Prostate gland (tissue), 2 donors: ENCODE results near the gene ADARB2. TPM values are rescaled to one million over a fixed set of nuclear protein-coding genes. Genes with fewer than 3 reads are reported as not detected.

Experiments
- DNase-seq: peaks from one replicate; pipeline ENCODE4 v3.0.0-alpha.2; 2019; ENCODE audit warnings: low spot score
- H3K27ac ChIP-seq, 2 donors: fragments of 200-600 bp; sonication (generic); 2 replicates each; pipeline ENCODE4 v1.5.1; 2017 to 2019
- H3K27me3 ChIP-seq: fragments of 200-600 bp; sonication (generic); replicated peaks from 2 replicates; pipeline ENCODE4 v1.5.1; 2019; ENCODE audit not compliant: insufficient read depth
- H3K36me3 ChIP-seq, 2 donors: fragments of 200-600 bp; sonication (generic); 1 replicate in 1 of 2; 2 replicates in 1 of 2; pipeline versions ENCODE4 v1.5.1 to v1.8.1; 2017 to 2019
- H3K4me1 ChIP-seq: fragments of 200-600 bp; sonication (generic); replicated peaks from 2 replicates; pipeline ENCODE4 v1.5.1; 2019
- H3K4me3 ChIP-seq, 2 donors: fragments of 200-600 bp; sonication (generic); 2 replicates each; pipeline ENCODE4 v1.5.1; 2017 to 2019
- H3K9me3 ChIP-seq: fragments of 200-600 bp; sonication (generic); 2 replicates; pipeline ENCODE4 v1.5.1; 2017
- POLR2A ChIP-seq: fragments of 450-650 bp; IDR thresholded peaks from one replicate; pipeline ENCODE4 v1.6.1; 2016; ENCODE audit warnings: antibody characterized with exemption, mild to moderate bottlenecking
- POLR2AphosphoS5 ChIP-seq: sonication (generic); formaldehyde crosslinking; IDR thresholded peaks from one replicate; pipeline ENCODE4 v1.6.1; 2017; ENCODE audit warnings: antibody characterized with exemption
- WGBS: methylation state at CpG from one replicate; pipeline ENCODE4 v1.1.5; 2018; 5-methylcytosine and 5-hydroxymethylcytosine counted together
- intact Hi-C: fragments of 100-400 bp; cut with DNase I; formaldehyde crosslinking; loops from one replicate; pipeline ENCODE4 v1.14.2; 2022
- total RNA-seq, 2 donors: library from RNA; depleted of rRNA; stranded (reverse); fragments of >200 nt; gene quantifications; one replicate each; pipeline ENCODE4 v1.1.0, GENCODE V29; 2016
- TF ChIP-seq, protein P1 (sequence below), 4 experiments: fragments of 200-600 bp in 2 of 4; fragments of 450-650 bp in 2 of 4; sonication (generic) in 2 of 4; IDR thresholded peaks; 1 replicate in 3 of 4; 2 replicates in 1 of 4; pipeline ENCODE4 v1.5.1; 2016 to 2019; ENCODE audit warnings: antibody characterized with exemption in 4 of 4, mild to moderate bottlenecking in 2 of 4, moderate library complexity in 2 of 4

ADARB2 gene
- total RNA-seq, 2 donors from 2014 or later: 0.36 to 10.5 TPM

DNA sequence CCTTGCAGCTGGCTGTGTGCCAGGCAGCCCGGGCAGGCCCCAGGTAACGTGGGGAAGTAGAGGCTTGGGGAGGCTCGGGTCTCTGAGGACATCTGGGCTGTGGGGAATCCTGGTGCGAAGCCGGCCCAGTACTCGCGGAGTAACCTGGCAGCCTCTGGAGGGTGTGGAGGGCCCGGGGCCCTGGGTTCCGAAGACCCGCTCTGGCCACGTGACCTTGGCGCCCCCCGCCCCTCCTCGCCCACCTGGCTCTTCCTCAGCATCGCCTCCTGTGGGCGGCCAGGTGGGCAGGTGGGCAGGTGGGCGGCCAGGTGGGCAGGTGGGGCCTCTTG is 538.0 kb downstream of the ADARB2 start:
- TF ChIP-seq POLR2A: no peak
- TF ChIP-seq, protein P1, sequence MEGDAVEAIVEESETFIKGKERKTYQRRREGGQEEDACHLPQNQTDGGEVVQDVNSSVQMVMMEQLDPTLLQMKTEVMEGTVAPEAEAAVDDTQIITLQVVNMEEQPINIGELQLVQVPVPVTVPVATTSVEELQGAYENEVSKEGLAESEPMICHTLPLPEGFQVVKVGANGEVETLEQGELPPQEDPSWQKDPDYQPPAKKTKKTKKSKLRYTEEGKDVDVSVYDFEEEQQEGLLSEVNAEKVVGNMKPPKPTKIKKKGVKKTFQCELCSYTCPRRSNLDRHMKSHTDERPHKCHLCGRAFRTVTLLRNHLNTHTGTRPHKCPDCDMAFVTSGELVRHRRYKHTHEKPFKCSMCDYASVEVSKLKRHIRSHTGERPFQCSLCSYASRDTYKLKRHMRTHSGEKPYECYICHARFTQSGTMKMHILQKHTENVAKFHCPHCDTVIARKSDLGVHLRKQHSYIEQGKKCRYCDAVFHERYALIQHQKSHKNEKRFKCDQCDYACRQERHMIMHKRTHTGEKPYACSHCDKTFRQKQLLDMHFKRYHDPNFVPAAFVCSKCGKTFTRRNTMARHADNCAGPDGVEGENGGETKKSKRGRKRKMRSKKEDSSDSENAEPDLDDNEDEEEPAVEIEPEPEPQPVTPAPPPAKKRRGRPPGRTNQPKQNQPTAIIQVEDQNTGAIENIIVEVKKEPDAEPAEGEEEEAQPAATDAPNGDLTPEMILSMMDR (IDR thresholded peaks at IDR 0.05): no peak
- no peak for TF ChIP-seq POLR2AphosphoS5
- whole genome bisulfite sequencing: 75% methylated on average over 17 of the region's 17 CpGs
- no peak overlapping the region for H3K27ac ChIP-seq
- no peaks in the 10 kb centered on the region for H3K4me1 ChIP-seq
- no peaks in the 10 kb centered on the region for H3K9me3 ChIP-seq
- intact Hi-C loops: no loop called here
- H3K27me3 ChIP-seq: peaks cover 4% of the 10 kb centered on the region
- H3K4me3 ChIP-seq: no peak overlapping the region
- DNase-seq: no peak
- H3K36me3 ChIP-seq: no peaks in the 10 kb centered on the region

DNA sequence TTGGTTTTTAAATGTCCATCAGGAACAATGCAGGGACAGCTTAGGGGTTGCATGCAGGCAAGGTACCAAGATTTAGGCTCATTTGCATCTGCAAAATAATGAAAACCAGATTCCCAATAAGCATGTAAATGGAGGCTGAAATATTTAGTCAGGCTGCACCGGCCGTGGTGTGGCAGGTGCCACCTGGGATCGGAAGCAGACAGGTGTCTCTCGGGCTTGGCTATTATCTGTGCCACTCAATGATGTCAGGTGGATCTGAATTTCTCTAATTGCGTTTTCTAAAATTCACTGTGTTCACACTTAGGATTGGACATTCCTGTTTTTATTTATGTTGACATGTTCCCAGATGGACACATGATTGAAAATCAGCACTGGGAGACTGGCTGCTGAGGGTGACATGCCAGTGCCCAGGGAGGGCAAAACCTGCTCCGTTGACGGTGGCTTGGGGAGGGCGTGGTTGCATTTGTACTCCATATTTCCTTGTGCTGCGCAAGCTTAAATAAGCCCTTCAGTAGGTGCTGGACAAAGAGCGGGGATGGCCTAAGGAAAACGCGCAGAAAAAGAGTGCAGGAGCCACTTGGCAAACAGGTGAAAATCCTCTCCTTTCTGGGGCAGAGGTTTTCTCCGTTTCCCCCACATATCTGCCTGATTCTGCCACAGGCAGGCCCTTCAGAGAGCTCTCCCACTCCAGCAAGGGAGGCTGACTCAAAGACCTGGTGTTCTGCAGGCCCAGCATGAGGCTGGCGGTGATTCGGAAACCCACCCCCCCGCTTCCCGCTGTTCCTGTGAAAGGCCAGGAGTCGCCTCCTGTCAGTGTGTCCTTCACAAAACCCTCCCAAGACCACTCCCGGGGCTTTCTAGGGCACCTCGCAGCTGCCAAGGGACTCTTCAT is 538.6 kb downstream of the ADARB2 start:
- DNase-seq: no peak
- 76% methylated on average over 20 of the region's 20 CpGs for WGBS
- no peaks in the 10 kb centered on the region for H3K4me1 ChIP-seq
- no peaks in the 10 kb centered on the region for H3K9me3 ChIP-seq
- no peaks in the 10 kb centered on the region for H3K36me3 ChIP-seq
- H3K27me3 ChIP-seq: peaks cover 4% of the 10 kb centered on the region
- no peak overlapping the region for H3K27ac ChIP-seq
- intact Hi-C loops: no loop called here
- TF ChIP-seq POLR2AphosphoS5 (no peak), POLR2A (no peak)
- TF ChIP-seq, protein P1 (IDR thresholded peaks at IDR 0.05): no peak
- H3K4me3 ChIP-seq: no peak overlapping the region

DNA sequence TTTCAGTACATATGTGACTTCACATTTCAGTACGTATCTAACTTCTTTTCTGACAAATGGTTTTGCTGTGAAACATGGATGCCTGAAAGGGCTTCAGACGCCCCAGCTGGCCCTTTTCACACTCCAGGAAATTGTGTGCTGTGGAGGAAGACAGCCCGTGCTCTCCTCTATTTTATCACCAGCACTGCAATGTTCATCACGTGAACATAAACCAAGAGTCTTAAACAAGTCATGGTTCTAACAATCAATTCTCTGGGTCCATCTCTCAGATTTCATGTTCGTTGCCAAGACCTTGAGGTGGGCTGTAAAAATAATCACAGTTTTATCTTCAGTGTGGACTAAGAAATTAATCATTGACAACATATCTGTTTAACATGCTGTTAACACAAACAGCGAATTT is 539.9 kb downstream of the ADARB2 start:
- DNase-seq: no peak
- intact Hi-C loops: no loop called here
- Histone ChIP-seq H3K27ac (no peak overlapping the region), H3K4me3 (no peak overlapping the region), H3K9me3 (no peaks in the 10 kb centered on the region), H3K27me3 (peaks cover 4% of the 10 kb centered on the region), H3K4me1 (no peaks in the 10 kb centered on the region), H3K36me3 (no peaks in the 10 kb centered on the region)
- TF ChIP-seq, protein P1 (IDR thresholded peaks at IDR 0.05): no peak
- TF ChIP-seq POLR2A (no peak), POLR2AphosphoS5 (no peak)
- 20% methylated on average over 6 of the region's 6 CpGs for WGBS

DNA sequence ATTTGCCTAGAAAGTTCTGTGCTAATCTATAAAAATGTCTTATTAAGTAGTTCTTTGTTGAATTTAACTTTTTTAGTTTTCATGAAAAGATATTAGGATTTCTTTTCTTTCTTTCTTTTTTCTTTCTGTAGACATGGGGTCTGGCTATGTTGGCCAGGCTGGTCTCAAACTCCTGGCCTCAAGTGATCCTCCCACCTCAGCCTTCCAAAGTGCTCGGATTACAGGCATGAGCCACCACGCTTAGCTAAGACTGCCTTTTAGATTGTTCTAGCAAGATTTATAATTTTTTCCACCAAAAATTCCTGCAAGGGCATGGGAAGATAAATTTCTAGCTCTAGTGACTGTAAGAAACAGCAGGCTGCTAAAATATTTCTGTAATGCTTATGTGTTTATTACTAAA is 540.7 kb downstream of the ADARB2 start:
- TF ChIP-seq, protein P1 (IDR thresholded peaks at IDR 0.05): no peak
- H3K27me3 ChIP-seq: peaks cover 4% of the 10 kb centered on the region
- H3K4me3 ChIP-seq: no peak overlapping the region
- 81% methylated on average over 2 of the region's 2 CpGs for WGBS
- no peak for DNase-seq
- no peak overlapping the region for H3K27ac ChIP-seq
- no peaks in the 10 kb centered on the region for H3K9me3 ChIP-seq
- H3K4me1 ChIP-seq: no peaks in the 10 kb centered on the region
- intact Hi-C loops: no loop called here
- H3K36me3 ChIP-seq: no peaks in the 10 kb centered on the region

- no peak overlapping the region for H3K27ac ChIP-seq
- TF ChIP-seq POLR2AphosphoS5 (no peak), POLR2A (no peak)
- TF ChIP-seq, protein P1 (IDR thresholded peaks at IDR 0.05): no peak
- H3K27me3 ChIP-seq: peaks cover 4% of the 10 kb centered on the region
- DNase-seq: no peak
- H3K4me1 ChIP-seq: no peaks in the 10 kb centered on the region
- intact Hi-C loops: no loop called here
- no peak overlapping the region for H3K4me3 ChIP-seq
- 83% methylated on average over 9 of the region's 9 CpGs for WGBS
- H3K36me3 ChIP-seq: no peaks in the 10 kb centered on the region
- H3K9me3 ChIP-seq: no peaks in the 10 kb centered on the region
Observed at GRCh38 chr10:1195828-1196227, 541.5 kb downstream of the ADARB2 start.
